HG03095 (cell line): ENCODE data around the gene PPP4R1.
"Not testable (repeated sequence)": the region's sequence is repeated elsewhere in the genome, so short reads cannot be mapped to it uniquely, and the experiment has no call there.

Experiments used
- ATAC-seq: cut with Tn5 transposase; IDR thresholded peaks from one replicate; pipeline ENCODE4 v1.9.1; 2021; ENCODE audit warnings: moderate library complexity; ENCODE audit not compliant: unreplicated experiment

The PPP4R1 gene

GRCh38 chr18:9614401-9615279 is at the start of gene PPP4R1:
TSS of gene PPP4R1 (minus strand) at chr18:9614559. CDS start at chr18:9614484, 75 bp downstream.
- ATAC-seq = peak; percentile 42

GRCh38 chr18:9663377-9663776 is 49.0 kb upstream of the PPP4R1 start:
- ATAC-seq = no peak

- no peak for ATAC-seq
These were observed 47.2 kb upstream of the PPP4R1 start for GRCh38 chr18:9661564-9661963.

GRCh38 chr18:9659499-9660375 is 45.4 kb upstream of the PPP4R1 start:
- ATAC-seq = no peak

DNA sequence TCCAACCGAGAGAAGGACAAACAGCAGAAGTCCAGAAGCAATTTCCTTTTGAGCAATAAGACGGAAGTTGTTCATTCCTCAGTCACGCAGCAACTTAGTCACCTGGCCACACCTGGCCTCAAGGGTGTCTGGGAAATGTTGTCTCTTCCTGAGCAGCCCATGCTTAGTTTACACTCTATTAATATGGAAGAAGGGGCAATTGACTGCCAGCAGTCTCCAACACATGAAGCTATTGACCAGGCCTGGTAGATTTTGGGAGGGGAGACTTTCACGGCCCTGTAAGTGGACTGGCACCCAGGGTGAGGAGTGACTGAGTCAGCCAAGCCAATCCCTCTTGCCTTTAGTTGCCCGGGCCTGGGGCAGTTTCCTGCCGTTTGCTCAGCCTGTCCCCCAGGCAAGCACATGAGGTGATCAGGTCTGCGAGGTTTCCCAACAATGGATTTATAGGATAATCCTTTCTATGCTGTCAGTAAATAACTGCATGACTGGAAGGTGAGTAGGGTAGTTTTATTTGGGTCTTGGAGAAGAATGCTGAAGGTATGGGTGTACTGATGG is 43.8 kb upstream of the PPP4R1 start:
- no peak for ATAC-seq

GRCh38 chr18:9655232-9655767 is 40.9 kb upstream of the PPP4R1 start:
- ATAC-seq = no peak

- ATAC-seq = no peak
These were observed 39.0 kb upstream of the PPP4R1 start for GRCh38 chr18:9653390-9653789.

DNA sequence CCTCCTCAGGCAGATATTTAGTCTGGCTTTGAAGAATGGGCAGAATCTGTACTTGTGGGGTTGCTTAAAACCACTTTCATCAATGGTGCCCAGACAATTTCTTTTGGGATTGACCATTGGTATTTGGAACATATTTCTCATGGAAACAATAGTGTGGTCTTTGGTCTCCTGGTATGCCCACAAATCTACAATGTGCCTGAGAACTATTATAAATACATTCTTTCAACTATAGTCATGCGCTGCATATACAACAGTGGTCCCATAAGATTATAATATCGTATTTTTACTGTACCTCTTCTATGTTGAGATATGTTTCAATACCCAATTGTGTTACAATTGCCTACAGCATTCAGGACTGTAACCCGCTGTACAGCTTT is 34.8 kb upstream of the PPP4R1 start:
- ATAC-seq = no peak

- ATAC-seq = no peak
These were observed 34.2 kb upstream of the PPP4R1 start for GRCh38 chr18:9648431-9649163.

- ATAC-seq = no peak
These were observed 33.4 kb upstream of the PPP4R1 start for GRCh38 chr18:9647496-9648323.

- no peak for ATAC-seq
These were observed 29.2 kb upstream of the PPP4R1 start for GRCh38 chr18:9643549-9643948.

- ATAC-seq = no peak
These were observed 28.6 kb upstream of the PPP4R1 start for GRCh38 chr18:9642799-9643462.

DNA sequence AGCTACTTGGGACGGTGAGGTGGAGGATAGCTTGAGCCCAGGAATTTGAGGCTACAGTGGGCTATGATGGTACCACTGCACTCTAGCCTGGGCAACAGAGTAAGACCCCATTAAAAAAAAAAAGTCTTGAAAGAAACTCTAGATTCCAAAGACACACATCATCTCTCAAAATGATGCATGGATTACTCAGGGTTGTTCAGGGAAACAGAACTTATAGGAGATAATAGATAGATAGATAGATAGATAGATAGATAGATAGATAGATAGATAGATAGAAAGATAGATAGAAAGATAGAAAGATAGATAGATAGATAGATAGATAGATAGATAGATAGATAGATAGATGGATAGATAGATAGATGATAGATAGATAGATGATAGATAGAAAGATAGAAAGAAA is 26.7 kb upstream of the PPP4R1 start:
- ATAC-seq = not testable (repeated sequence)

- ATAC-seq = no peak
These were observed 24.5 kb upstream of the PPP4R1 start for GRCh38 chr18:9638886-9639285.

- ATAC-seq = no peak
These were observed 22.8 kb upstream of the PPP4R1 start for GRCh38 chr18:9637036-9637767.

- ATAC-seq = no peak
These were observed 20.5 kb upstream of the PPP4R1 start for GRCh38 chr18:9634856-9635255.

- ATAC-seq = no peak
These were observed 17.6 kb upstream of the PPP4R1 start for GRCh38 chr18:9631814-9632496.

DNA sequence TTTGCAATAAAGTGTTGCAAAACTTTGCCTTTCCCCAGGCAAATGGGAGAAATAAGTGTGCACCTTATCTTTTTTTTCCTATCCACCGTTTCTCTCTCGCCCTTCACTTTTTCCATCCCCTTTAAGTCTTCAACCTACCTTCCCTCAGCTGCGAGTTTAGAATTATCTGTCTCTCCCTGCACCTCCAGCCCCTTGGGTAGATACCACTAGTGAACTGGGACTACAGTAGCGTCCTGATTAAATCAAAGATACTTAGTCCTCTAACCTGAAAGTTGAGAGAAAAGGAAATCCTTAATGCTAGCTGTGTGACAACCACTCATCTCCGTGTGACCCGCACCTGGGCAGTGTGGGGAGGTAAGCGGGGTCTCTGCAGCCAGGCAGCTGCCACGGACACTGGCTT is 16.1 kb upstream of the PPP4R1 start:
- no peak for ATAC-seq
